ENCODE measurements around the gene TOP2B. TPM values are rescaled to one million over a fixed set of nuclear protein-coding genes. Genes with fewer than 3 reads are reported as not detected.
A peak's percentile ranks its signal among the peaks of the same experiment; 100 is the strongest.

TOP2B gene
- total and polyA plus RNA-seq, 12 donors: 34.2 to 126 (median 101) TPM

- Histone ChIP-seq H3K36me3 (peaks cover 0 to 24% (median 4%) of the 10 kb centered on the region in 9 donors), H3K27me3 (no peaks in the 10 kb centered on the region), H3K4me1 (peaks cover 0 to 44% (median 13%) of the 10 kb centered on the region in 9 donors), H3K9me3 (no peaks in the 10 kb centered on the region), H3K4me3 (no peak overlapping the region), H3K27ac (no peak overlapping the region)
- DNase-seq: no peak
- intact Hi-C loops (cut with DNase I): no loop called here
- TF ChIP-seq CTCF (IDR thresholded peaks at IDR 0.05): no peak
- ATAC-seq: no peak
- WGBS, 2 donors: 79 to 90% methylated on average over 15 of the region's 15 CpGs
Observed at GRCh38 chr3:25576831-25577454, 87.8 kb downstream of the TOP2B start.

- TF ChIP-seq CTCF (IDR thresholded peaks at IDR 0.05): no peak
- no peaks in the 10 kb centered on the region for H3K27me3 ChIP-seq
- no peak overlapping the region for H3K27ac ChIP-seq
- intact Hi-C loops (cut with DNase I): no loop called here
- 77 to 79% methylated on average over 4 of the region's 4 CpGs for WGBS, 2 donors
- H3K4me3 ChIP-seq: no peak overlapping the region
- H3K4me1 ChIP-seq: peaks cover 0 to 44% (median 13%) of the 10 kb centered on the region in 9 donors
- H3K9me3 ChIP-seq: no peaks in the 10 kb centered on the region
- peaks cover 0 to 26% (median 3%) of the 10 kb centered on the region in 9 donors for H3K36me3 ChIP-seq
- ATAC-seq (no peak), DNase-seq (no peak)
Observed at GRCh38 chr3:25576146-25576545, 88.6 kb downstream of the TOP2B start.

GRCh38 chr3:25575001-25575400 is 89.7 kb downstream of the TOP2B start:
- intact Hi-C loops (cut with DNase I): no loop called here
- Histone ChIP-seq H3K4me3 (no peak overlapping the region), H3K27ac (peak overlapping the region in 3 of 10 donors; percentile 79 to 80 (median 79)), H3K27me3 (no peaks in the 10 kb centered on the region), H3K36me3 (peaks cover 0 to 29% (median 0%) of the 10 kb centered on the region in 9 donors), H3K4me1 (peaks cover 0 to 35% (median 13%) of the 10 kb centered on the region in 9 donors), H3K9me3 (no peaks in the 10 kb centered on the region)
- no peak for ATAC-seq
- no peak for TF ChIP-seq CTCF (IDR thresholded peaks at IDR 0.05)
- WGBS, 2 donors: 95 to 98% methylated on average over 12 of the region's 12 CpGs
- DNase-seq: no peak

- intact Hi-C loops (cut with DNase I): no loop called here
- ATAC-seq: no peak
- H3K36me3 ChIP-seq: peaks cover 0 to 32% (median 0%) of the 10 kb centered on the region in 9 donors
Observed at GRCh38 chr3:25574172-25574765, 90.4 kb downstream of the TOP2B start.

More at GRCh38 chr3:25574172-25574765, 90.4 kb downstream of the TOP2B start:
- H3K4me1 ChIP-seq: peaks cover 3 to 41% (median 13%) of the 10 kb centered on the region in 9 donors
- 97% methylated on average over 16 of the region's 16 CpGs for WGBS, 2 donors
- H3K4me3 ChIP-seq: no peak overlapping the region
- no peaks in the 10 kb centered on the region for H3K9me3 ChIP-seq
- DNase-seq: no peak
- H3K27me3 ChIP-seq: no peaks in the 10 kb centered on the region
- no peak for TF ChIP-seq CTCF (IDR thresholded peaks at IDR 0.05)
- H3K27ac ChIP-seq: peak overlapping the region in 9 of 10 donors; percentile 5 to 80 (median 72)

Measured in heart right ventricle (tissue), 16 donors.